GM18951 (cell line): ENCODE results near the gene AKR7A2.

ENCODE experiments used
- POLR2A ChIP-seq: IDR thresholded peaks from 4 replicates; pipeline ENCODE4 v1.6.1; 2011; ENCODE audit warnings: mild to moderate bottlenecking; ENCODE audit not compliant: insufficient read length, insufficient read depth; ENCODE audit errors: extremely low read depth
- in situ Hi-C: fragments of 300-500 bp; cut with MboI; formaldehyde crosslinking; loops from one replicate; pipeline ENCODE4 v1.12.0; 2022; ENCODE audit warnings: low sequenced_read_pairs, mixed read lengths, inconsistent platforms; ENCODE audit not compliant: unreplicated experiment

The AKR7A2 gene

DNA sequence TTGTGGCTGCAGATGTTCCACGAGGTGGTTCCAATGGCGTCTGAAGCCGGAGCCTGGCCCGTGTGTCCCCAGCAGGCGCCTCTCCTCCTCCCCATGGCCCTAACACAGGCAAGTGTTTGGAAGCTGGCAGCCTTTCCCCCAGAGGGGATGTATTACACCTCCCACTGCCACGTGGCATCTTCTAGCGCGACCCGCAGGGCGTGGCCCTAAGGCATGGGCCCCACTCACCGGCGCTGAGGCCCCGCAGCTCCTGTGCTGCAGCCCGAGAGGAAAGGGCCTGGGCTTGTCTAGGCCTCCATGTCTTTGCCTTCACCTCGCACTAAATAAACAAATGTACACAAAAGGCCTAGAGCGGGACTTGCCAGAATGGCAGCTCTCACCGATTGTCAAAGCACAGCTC is 38.1 kb upstream of the AKR7A2 start:
- in situ Hi-C loops: no loop called here
- TF ChIP-seq POLR2A: no peak

- no peak for TF ChIP-seq POLR2A
- in situ Hi-C loops: no loop called here
These were observed 36.7 kb upstream of the AKR7A2 start for GRCh38 chr1:19348441-19349198.

GRCh38 chr1:19347533-19348172 is 35.7 kb upstream of the AKR7A2 start:
- in situ Hi-C loops: no loop called here
- no peak for TF ChIP-seq POLR2A

GRCh38 chr1:19346026-19346425 is 34.1 kb upstream of the AKR7A2 start:
- in situ Hi-C loops: no loop called here
- no peak for TF ChIP-seq POLR2A

DNA sequence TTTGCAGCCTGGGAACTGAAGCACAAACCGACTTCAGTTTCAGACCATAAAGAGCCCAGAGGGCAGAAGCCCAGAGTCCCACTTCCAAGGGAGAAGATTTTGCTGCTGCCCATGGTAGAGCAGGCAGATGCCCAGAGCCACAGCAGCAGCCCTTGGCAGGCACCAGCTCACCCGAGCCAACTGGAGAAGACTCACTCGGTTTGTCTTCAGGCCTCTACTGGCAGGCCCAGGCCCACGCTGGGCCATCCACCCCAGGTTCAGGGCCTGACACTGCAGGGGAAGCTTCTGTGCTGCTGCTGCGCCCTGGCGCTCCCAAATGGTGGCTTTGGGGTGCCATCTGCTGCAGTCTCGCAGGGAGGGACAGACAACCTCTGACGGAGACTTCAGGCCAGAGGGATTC is 33.4 kb upstream of the AKR7A2 start:
- in situ Hi-C loops: no loop called here
- TF ChIP-seq POLR2A: no peak

- no peak for TF ChIP-seq POLR2A
- in situ Hi-C loops: no loop called here
These were observed 32.9 kb upstream of the AKR7A2 start for GRCh38 chr1:19344831-19345230.

GRCh38 chr1:19344372-19344810 is 32.4 kb upstream of the AKR7A2 start:
- no peak for TF ChIP-seq POLR2A
- in situ Hi-C loops: no loop called here

- in situ Hi-C loops: no loop called here
- no peak for TF ChIP-seq POLR2A
These were observed 31.8 kb upstream of the AKR7A2 start for GRCh38 chr1:19343617-19344350.

DNA sequence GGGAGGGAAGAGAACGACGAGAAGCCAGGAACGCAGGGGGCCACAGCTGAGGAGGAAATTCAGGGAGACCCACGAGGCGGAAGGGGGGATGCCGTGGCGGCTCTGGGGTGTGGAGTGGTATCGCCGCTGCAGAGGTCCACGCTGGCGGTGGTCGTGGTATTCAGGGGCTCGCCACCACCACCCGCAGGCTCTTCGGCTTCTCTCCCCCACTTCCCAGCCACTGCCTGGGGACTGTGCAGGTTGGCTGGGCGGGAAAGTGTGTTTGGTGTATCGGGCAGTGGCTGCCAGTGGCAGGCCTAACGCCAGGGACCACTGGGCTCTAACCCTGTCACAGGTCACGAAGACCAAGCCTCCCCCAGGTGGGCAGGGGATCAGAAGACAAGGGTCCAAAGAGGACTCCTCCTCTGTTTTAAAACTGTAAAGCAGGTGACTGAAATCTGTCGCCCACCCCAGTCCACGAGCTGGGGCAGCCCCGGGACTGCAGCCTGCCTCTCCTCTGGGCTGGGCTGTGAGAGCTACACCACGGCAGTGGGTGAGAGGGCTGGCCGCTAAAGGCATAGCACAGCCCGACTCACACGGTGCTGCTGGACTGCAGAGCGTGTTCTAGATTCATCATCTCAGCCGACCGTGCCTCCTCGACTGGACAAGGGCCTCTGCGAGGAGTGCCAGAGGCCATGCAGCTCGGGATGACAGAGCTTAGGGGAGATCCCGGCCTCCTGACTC is 31.1 kb upstream of the AKR7A2 start:
- TF ChIP-seq POLR2A: no peak
- in situ Hi-C loops: no loop called here

DNA sequence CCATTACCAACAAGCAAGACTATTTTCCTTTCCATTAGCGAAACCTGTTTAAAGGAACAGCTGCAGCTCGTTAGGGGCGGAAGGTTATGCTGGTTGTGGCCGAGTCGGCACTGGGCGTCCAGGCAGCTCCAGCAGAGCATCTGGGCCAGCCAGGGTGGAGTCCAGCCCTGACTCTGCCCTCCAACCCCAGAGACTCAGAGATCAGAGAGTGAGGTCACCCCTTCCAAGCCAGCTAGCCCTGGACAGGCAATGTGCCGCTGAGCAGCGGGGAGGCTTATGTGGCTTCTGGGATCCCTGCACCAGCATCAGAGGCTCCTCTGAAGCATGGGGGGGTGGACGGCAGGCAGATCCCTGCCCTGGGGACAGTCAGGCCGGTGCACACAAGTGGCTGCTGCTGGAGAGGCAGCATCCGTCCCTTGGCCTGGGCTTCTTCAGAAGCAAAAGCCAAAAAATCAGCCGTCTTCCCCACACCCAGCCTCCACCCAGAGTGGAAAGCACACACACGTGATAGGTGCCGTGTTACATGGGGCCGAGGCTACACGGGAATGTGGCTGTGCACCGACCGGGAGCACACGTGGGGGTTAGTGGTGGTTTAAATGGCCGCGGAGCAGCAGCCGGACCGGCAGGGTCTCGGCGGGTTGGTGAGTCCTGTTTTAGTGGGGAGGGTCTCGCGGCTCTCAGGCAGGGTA is 30.3 kb upstream of the AKR7A2 start:
- TF ChIP-seq POLR2A: no peak
- in situ Hi-C loops: no loop called here

- in situ Hi-C loops: no loop called here
These were observed 29.5 kb upstream of the AKR7A2 start for GRCh38 chr1:19341201-19342061.

DNA sequence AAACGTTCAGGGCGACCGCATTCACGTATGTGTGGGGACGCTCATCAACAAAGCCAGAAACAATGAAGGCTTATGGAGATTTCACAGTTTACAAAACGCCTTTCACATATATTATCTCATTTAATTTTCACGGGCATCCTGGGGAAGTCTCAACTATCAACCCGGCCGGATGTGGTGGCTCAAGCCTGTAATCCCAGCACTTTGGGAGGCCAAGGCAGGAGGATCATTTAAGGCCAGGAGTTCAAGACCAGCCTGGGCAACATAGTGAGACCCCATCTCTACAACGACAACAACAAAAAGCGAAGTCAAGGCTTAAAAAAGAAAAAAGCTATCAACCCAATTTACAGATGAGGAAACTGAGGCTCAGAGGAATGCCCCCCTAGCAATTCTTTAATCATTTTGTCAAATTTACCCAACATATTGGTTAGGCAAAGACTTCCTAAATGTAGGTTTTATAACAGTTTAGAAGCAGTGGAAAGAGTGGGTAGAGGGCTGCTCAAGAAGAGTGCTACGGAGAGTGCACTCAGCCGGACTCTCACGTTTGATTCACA is 28.5 kb upstream of the AKR7A2 start:
- in situ Hi-C loops: no loop called here

More at GRCh38 chr1:19341201-19342061, 29.5 kb upstream of the AKR7A2 start:
- TF ChIP-seq POLR2A: no peak

More for the DNA sequence above, 28.5 kb upstream of the AKR7A2 start:
- TF ChIP-seq POLR2A: no peak
